Fibroblast of skin of back (primary cell): ENCODE data around the gene MFAP2.
A peak's percentile ranks its signal among the peaks of the same experiment; 100 is the strongest.
"Not testable (repeated sequence)": the region's sequence is repeated elsewhere in the genome, so short reads cannot be mapped to it uniquely, and the experiment has no call there.

ENCODE experiments used
- DNase-seq: peaks from one replicate; pipeline ENCODE4 v3.0.0-alpha.2; 2013

The MFAP2 gene

GRCh38 chr1:16960560-16961296 lies 19.7 kb downstream of the MFAP2 start:
- peak; percentile 80 for DNase-seq

DNA sequence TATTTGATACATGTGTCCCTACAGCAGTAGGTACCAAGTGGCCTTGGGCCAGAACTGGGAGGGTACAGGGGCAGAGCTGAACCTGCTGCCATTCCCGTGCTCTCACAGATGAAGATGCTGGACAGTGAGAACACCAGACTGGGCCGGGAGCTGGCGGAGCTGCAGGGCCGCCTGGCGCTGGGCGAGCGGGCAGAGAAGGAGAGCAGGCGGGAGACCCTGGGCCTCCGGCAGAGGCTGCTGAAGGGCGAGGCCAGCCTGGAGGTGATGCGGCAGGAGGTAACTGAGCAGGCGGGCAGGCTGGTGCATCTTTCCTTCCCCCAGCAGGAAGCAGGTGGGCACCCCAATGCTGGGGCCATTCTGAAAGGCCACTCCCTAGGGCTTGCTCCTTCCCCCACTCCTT lies 21.9 kb downstream of the MFAP2 start:
- no peak for DNase-seq

GRCh38 chr1:16957731-16958130 lies 22.7 kb downstream of the MFAP2 start:
- DNase-seq, result no peak

DNA sequence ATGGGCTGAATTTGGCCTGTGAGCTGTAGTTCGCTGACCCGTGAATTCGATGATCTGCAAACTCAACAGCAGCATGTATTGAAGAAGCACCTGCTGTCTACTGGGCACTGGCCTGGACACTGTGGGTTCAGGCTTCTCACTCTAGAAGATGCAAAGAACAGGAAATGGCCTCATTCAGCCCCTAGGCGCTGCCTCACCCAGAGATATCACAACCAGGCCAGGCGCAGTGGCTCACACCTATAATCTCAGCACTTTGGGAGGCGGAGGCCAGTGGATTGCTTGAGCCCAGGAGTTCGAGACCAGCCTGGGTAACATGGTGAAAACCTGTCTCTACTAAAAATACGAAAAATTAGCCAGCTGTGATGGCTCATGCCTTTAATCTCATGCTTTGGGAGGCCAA lies 23.6 kb downstream of the MFAP2 start:
- DNase-seq, result no peak

GRCh38 chr1:16955186-16955585 lies 25.2 kb downstream of the MFAP2 start:
- DNase-seq, result no peak

DNA sequence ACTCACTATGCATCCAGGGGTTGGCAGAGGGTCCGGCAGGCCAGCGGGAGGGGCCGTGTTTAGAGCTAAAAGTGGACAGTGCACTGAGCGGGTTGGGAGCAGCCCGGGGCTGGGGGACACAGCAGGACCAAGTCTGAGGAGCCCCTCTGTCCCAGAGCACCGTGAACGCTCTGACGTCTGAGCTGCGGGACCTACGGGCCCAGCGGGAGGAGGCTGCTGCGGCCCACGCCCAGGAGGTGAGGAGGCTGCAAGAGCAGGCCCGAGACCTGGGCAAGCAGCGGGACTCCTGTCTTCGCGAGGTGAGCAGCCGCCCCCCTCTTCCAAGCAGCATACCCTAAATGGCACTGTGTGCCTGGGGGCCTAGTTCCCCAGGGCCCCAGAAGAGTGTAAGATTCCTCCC lies 25.8 kb downstream of the MFAP2 start:
- DNase-seq, result no peak

- DNase-seq, result not testable (repeated sequence)
These were observed 28.0 kb downstream of the MFAP2 start for GRCh38 chr1:16952376-16952775.

DNA sequence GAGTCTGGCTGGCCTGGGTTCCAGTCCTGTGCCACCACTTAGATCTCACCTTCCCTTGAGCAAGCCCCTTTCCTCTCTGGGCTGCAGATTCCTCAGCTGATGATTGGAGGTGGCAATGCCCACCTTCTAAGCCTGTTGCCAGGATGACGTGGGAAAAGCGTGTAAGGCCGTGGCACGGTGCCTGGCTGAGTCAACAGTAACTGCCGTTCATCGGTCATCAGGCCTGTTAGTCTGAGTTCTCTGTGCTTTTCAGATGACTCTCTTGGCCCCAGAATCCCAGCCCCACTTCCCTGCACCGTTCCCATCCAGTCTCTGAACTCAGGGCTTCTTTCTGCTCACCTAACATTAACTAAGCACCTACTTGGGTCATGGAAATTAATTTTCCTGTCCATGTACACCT lies 31.4 kb downstream of the MFAP2 start:
- DNase-seq, result not testable (repeated sequence)

GRCh38 chr1:16948282-16948891 lies 32.0 kb downstream of the MFAP2 start:
- DNase-seq, result not testable (repeated sequence)

- no peak for DNase-seq
These were observed 33.8 kb downstream of the MFAP2 start for GRCh38 chr1:16946646-16947045.

GRCh38 chr1:16946185-16946584 lies 34.2 kb downstream of the MFAP2 start:
- DNase-seq, result not testable (repeated sequence)

DNA sequence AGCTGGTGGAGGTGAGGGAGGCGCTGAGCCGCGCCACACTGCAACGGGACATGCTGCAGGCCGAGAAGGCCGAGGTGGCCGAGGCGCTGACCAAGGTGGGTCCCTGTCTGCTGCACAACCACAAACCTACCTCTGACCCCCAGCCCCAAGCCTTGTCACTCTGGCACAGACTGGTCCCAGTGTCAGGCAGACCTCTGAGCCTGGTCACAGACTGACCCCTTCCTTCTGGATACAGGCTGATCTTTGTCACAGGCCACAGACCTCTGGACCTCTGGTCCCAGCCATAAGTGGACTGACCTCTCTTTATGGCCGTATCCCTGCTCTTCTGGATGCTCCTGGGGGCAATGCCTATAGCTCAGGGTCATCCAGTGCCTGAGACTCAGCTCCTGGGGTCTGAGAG lies 34.9 kb downstream of the MFAP2 start:
- not testable (repeated sequence) for DNase-seq

DNA sequence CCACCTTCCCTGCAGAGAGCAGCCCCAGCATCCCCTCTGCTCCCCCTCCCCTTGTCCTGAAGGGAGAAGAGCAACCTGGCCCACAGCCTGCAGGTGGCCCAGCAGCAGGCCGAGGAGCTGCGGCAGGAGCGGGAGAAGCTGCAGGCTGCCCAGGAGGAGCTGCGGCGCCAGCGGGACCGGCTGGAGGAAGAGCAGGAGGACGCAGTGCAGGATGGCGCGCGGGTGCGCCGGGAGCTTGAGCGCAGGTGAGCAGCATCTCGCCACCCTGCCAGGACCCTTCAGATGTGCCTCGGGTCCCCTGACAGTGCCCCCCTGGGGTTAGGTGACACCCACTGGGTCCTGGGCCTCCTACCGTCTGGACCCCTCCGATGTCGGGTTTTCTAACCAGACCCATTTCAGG lies 36.4 kb downstream of the MFAP2 start:
- no peak for DNase-seq

DNA sequence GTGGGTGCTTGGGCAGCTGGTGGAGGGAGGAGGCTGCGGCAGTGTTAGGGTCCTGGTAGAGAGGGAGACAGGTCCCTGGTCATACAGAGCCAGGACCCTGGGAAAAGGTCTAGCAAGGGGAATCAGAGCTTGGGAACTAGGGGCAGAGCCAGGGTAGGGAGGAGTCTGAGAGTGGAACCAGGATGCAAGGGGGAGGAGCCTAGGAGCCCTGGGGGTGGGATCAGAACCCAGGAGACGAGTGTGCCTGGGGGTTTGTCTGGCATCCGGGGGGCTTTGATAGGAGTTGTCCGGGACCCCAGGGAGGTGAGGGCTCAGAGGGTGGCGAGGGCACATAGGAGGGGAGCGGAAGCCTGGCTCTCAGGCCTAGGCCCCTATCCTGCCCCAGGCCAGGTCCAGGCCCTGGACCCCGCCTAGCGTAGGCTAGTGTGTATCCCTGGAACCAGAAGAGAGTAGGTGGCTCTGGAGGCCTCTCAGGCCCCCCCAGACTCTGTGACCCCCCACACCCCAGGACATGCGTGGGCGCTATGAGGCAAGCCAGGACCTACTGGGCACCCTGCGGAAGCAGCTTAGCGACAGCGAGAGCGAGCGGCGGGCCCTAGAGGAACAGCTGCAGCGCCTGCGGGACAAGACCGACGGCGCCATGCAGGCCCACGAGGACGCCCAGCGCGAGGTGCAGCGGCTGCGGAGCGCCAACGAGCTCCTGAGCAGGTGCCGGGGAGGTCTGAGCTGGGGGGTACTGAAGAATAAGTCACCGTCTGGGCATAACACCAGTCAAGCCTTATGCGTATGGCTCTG lies 40.8 kb downstream of the MFAP2 start:
- not testable (repeated sequence) for DNase-seq

DNA sequence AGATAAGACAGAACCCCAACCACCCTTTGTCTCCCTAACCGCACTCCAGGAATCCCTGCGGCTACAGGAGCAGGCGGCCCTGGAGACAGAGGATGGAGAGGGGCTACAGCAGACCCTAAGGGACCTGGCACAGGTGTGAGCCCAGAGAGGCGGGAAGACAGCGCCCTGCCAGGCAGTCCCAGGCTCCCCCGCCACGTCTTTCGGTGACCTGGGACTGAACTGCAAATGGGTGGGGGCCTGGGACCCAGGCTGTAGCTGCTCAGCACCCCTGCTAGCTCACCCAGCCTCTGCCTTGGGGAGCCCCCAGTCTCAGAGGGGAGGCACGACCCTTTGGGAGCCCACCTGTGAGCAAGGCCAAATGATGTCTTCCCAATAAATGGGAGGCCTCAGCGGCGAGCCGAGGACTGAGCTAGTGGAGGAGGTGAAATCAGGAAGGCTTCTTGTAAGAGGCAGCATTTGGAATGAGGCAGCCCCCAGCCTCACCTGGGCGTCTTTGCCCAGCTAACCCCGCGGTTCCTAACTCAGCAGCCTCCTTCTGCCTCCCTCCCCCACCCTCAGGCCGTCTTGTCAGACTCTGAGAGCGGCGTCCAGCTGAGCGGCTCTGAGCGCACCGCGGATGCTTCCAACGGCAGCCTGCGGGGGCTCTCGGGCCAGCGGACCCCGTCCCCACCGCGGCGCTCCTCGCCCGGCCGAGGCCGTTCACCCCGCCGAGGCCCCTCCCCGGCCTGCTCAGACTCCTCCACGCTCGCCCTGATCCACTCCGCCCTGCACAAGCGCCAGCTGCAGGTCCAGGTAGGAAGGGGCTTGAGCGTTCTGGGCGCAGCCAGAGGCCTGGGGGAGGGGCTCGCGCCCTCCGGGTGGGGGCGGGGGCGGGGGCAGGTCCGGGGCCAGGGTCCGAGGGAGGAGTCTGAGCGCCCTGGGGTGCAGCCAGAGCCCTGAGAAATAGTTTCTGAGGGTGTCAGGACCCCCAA lies 41.8 kb downstream of the MFAP2 start:
- DNase-seq, result no peak

GRCh38 chr1:16936580-16936979 lies 43.8 kb downstream of the MFAP2 start:
- DNase-seq, result not testable (repeated sequence)

GRCh38 chr1:16933945-16934344 lies 46.5 kb downstream of the MFAP2 start:
- not testable (repeated sequence) for DNase-seq

GRCh38 chr1:16931206-16931934 lies 49.0 kb downstream of the MFAP2 start:
- DNase-seq, result not testable (repeated sequence)

GRCh38 chr1:16929146-16930041 lies 51.0 kb downstream of the MFAP2 start:
- DNase-seq, result not testable (repeated sequence)

- DNase-seq, result no peak
These were observed 52.5 kb downstream of the MFAP2 start for GRCh38 chr1:16927711-16928485.
